GM21360 (cell line): ENCODE results near the gene SELENOM.
"Not testable (repeated sequence)": the region's sequence is repeated elsewhere in the genome, so short reads cannot be mapped to it uniquely, and the experiment has no call there.

ENCODE experiments used
- ATAC-seq: cut with Tn5 transposase; IDR thresholded peaks from one replicate; pipeline ENCODE4 v1.9.1; 2021; ENCODE audit warnings: mild to moderate bottlenecking, moderate library complexity; ENCODE audit not compliant: unreplicated experiment

The SELENOM gene

DNA sequence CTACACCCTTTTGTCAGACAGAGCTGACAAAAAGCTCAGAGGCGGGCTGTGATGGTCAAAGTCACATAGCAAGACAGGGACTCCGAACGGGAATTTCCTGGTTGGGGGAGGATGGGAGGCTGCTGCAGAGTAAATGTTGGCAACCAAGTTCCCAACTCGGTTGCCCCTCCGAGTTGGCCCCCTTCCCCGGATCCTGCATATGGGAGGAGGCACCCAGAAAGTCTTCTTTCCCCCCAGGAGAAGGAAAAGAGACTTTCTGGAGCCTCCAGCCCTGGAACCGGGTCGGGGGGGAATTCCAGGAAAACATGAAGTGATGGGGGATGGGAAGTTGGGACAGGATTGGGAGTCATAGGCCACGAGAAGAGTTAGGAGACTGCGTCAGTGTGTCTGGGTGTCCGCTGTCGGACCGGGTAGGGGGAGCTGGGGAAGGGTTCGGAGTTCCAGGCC lies 614 bp downstream of the SELENOM start:
- no peak for ATAC-seq

DNA sequence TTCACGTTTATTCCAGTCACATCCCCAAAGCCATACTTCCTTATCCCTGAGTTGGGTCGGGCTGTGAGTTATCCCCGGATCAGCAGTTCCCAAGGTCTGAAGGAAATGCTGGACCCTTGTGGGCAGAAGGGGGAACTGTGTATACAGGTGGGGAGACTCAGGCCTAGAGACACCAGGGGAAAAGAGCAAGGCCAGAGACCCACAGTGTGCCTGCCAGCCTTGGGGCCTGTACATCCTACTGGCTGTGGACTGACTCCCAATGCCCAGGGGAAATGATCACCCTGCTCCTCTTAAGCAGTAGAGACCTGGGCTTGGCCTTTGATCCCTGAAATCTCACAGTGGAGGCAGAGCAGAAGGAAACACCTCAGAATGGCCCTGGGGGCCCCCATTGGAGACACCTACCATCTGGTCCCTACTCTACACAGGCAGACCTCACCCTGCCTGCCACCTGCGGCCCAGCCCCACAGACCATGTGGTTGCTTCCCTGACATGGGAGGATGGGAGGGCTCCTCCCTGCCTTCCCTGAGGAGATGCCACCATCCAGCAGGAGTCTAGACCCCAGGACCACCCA lies 1.3 kb downstream of the SELENOM start:
- ATAC-seq = no peak

DNA sequence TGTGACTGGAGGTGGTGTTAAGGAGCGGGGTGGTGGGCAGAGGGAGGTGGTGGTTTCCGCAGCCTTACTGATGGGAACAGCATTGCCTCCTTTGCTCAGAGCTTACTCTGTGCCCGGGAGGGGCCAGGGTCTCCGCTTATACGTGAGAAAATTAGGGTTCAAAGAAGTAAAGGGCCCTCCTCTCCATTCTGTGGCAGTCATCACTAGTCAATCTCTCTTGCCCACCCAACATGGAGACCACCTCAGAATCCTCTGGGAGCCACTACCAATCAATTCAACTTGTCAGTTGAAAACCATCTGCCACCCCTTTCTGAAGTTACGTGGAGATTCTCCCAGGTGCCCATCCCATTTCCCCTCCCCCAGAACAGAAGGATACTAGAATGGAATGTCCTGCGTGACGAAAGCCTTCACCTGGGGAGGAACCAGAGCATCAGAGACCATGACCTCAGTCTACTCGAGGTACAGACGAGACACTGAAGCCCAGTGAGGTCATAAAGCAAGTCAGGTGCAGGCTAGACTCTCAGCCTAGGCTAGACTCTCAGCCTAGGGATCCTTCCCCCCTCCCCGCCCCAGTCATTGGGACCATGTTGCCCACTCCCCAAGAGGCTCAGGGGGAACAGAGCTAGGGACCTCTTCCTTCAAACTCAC lies 2.0 kb downstream of the SELENOM start:
- ATAC-seq = no peak

DNA sequence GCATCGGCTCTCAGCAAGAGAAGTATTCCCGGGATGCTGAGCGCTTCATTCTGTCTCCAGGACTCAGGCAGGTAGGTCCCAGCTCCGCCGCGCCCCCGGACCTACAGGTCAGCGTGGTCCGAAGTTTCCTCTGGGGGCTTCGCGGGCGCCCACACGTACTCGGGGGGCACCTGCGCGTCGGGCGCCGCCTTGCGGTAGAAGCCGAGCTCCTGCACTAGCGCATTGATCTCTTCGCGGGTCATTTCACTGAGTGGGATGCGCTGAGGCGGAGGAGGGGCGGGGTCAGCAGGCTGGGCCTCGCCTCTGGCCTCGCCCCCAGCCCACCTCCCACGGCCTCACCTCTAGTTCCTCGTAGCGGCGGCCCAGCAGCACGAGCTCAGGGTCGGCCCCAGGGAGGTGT lies 2.5 kb downstream of the SELENOM start:
- ATAC-seq = no peak

DNA sequence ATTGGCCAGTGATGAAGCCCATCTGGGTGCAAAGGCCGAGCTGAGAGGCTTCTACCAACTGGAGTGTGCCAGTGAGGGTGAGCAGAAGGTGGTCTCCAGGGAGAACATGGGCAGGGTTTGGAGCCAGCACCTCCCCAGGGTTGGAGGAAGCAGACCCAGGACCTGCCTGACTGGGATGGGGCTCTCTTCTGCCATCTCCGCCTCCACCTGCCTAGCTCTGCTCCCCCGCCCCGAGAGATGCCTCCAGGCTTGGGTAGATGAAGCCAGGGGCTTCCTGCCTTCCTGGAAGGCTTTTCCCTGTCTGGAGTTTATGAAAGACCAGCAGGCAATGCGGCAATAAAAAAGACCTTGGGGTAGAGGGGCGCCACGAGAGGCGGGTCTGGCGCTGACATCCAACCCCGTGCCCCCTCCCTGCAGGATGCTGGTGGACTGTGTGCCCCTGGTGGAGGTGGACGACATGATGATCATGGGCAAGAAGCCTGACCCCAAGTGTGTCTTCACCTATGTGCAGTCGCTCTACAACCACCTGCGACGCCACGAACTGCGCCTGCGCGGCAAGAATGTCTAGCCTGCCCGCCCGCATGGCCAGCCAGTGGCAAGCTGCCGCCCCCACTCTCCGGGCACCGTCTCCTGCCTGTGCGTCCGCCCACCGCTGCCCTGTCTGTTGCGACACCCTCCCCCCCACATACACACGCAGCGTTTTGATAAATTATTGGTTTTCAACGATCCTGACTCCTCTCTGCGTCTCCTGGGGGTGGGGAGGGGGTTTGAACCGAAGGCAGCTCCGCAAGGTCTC lies 3.3 kb downstream of the SELENOM start:
- ATAC-seq = no peak

DNA sequence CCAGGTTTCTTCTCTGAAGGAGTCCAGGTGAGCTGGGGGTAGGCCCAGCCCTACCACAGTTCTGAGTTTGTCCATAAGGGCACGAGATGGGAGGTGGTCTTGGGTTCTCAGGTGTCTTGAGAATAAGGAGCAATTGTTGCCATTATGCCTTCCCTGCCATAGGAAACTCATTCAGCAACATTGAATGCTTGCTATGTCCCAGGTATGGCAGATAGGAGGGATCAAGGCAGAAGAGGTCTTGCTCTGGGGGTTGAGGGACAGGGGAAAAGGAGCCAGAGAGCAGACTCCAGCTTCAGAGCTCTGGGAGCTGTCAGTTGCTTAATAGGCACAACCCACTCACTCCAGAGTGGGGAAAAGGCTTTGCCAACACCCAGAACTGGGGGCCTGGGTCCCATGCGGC lies 4.3 kb downstream of the SELENOM start:
- ATAC-seq = no peak

DNA sequence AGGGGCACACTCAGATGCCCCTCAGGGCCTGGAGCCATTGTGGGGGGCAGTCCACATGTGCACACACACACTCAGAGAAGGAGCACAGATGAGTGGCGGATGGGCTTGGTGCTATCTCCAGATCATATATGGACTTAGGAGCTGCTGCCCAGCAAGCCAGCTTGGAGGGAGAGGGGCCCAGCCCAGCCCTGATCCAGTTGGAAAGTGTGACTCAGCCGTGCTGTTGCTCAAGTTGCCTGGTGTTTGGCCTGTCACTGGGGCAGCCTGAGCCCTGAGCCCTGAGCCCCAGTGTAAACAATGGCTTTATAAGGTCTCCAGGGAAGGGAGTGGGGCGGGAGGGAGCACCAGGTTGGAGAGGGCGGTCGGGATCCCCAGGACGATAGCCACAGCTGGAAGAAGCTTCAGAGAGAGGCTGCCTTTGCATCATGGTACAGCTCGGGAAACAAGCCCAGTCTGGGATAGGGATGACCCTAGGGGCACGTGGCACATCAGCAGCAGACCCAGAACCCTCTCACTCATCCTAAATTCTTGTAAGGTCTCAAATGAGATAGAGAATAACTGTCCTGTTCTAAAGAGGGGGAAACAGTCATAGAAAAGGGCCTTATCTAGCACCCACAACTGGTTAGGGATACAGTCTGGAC lies 4.8 kb downstream of the SELENOM start:
- no peak for ATAC-seq

DNA sequence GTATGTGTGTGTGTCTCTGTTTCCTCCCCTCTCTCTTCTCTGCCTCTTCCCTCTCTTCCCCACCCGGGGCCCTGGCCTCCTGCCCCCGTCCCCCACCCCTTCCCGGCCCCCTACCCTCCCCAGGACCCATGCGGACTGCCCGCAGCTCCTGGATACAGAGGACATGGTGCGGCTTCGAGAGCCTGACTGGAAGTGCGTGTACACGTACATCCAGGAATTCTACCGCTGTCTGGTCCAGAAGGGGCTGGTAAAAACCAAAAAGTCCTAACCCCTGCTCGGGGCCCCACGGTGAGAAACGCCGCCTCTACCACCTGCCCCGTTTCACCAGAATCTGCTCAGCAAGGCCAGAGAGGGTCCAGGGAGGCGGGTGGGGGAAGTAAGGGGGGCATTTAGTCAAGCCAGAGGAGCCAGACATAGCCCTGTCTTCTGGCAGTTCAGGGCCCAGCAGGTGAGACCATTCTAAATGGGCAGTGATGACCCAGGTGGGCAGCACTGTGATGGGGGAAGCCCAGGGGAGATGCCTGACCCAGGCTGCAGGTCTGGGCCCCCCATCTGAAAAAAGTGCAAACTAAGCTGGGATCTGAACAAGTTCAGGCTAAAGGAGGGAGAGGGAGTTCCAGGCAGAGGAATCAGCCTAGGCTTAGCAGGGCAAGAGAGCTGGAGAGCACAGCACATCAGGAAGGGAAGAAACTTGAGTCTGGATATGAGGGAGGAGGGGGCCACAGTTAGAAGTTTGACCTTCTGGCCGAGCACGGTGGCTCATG lies 6.4 kb downstream of the SELENOM start:
- no peak for ATAC-seq

DNA sequence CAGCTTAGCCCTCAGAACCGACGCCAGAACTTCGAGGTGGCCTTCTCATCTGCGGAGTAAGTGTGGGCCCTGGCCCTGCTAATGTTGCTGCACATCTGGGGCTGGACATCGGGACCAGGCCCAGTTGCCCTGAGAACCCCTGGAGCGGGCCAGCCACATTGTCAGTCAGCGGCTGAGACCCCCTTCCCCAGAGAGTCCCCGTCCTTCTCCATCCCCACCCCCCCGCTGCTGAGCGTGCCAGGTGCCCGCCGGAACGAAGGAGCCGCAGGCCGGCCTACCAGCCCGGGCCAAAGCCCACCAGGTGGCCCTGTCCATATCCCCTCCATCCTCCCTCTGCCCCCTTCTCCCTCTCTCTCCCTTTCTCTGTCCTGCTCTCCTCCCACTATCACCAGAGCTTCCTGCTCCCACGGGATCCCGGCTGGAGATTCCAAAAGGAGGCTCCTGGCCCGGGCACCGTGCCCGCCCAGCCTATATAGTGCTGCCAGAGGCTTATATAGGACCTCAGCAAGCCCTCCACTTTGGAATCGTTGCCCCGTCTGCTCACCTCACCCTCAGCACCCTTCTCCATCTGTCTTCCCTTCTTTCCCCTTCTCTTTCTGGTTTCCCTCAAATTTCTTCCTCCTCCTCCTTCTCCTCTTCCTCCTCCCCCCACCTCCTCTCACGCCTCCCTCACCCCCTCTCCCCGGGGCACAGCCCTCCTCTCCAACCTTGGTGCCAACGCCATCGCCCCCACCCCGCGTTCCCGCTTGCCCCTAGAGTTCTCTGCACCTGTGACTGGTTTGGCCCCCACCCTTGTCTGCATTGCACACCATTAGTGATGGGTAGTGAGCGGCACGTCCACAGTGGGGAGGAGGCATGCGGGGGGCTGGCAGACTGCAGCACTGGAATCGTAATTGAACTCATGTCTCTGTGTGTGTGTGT lies 7.3 kb downstream of the SELENOM start:
- no peak for ATAC-seq

DNA sequence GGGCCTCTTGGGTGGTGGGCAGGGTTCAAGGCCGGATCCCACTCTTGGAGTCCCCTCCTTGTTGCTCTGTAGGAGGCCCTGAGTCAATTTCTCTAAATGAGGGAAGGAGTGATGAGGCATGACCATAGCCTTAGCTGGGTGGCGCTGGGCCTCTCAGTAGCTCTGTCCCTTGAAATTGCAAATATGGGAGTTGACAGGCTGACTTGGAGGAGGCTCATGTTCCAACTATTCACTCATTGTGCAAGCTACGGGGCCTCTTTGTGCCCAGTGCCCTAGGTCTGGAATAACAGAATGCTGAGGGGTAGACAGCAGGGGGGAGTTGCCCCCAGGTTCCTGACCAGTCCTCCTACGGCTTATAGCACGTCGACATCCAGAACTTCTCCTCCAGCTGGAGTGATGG lies 8.0 kb downstream of the SELENOM start:
- ATAC-seq = no peak

DNA sequence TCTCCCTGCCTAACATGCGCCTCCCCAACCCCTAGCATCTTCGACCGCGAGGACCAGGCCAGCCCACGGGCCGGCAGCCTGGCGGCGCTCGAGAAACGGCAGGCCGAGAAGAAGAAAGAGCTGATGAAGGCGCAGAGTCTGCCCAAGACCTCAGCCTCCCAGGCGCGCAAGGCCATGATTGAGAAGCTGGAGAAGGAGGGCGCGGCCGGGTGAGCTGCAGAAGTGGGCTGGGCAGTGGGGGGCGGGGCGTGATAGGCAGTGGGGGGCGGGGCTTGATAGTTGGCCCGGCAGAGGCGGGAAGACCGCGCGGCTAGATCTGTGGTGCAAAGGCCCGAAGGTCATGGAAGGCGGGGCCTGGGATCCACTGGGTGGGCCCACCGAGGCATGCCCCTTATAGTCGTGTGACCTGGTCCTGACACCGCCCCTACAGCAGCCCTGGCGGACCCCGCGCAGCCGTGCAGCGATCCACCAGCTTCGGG lies 8.7 kb downstream of the SELENOM start:
- ATAC-seq = no peak

DNA sequence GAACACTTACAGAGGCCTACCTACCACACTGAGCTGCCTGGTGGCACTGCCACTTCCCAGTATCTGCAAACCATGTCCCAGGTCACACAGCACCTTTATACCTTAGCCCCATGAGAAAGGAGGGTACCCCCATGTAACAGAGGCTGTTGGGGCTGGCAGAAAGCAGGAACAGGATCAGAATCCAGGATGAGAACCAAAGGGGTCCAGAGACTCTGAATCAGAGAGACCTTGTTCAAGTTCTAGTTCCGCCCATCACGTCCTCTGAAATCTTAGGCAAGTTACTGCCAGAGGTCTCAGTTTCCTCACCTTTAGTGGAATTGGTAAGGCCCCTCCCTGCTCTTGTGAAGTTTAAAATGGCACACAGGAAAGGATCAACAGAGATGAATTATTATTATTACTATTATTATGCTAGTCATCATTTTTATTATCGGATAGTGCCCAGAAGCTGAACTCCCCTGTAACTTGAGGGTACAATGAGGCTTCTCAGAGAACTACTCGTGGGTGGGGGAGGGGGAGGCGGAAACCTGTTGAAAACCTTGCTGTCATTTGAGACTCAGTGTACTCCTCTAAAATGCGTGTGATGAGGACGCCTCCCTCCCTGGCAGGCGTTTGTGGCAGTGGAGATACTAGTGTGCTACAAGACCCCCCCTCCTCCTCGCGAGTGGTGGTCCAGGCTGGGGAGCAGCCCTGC lies 9.3 kb downstream of the SELENOM start:
- ATAC-seq = no peak

DNA sequence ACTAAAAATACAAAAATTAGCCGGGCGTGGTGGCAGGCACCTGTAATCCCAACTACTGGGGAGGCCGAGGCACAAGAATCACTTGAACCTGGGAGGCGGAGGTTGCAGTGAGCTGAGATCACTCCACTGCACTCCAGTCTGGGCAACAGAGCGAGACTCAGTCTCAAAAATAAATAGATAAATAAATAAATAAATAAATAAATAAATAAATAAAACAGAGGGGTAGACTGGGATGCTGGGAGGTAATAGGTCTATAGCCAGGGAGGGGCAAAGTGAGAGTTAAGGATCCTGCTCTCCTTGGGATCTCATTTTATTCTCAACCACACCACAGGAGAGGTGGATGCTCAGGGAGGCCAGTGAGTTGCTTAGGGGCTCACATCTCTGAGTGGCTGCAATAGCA lies 9.8 kb downstream of the SELENOM start:
- not testable (repeated sequence) for ATAC-seq

DNA sequence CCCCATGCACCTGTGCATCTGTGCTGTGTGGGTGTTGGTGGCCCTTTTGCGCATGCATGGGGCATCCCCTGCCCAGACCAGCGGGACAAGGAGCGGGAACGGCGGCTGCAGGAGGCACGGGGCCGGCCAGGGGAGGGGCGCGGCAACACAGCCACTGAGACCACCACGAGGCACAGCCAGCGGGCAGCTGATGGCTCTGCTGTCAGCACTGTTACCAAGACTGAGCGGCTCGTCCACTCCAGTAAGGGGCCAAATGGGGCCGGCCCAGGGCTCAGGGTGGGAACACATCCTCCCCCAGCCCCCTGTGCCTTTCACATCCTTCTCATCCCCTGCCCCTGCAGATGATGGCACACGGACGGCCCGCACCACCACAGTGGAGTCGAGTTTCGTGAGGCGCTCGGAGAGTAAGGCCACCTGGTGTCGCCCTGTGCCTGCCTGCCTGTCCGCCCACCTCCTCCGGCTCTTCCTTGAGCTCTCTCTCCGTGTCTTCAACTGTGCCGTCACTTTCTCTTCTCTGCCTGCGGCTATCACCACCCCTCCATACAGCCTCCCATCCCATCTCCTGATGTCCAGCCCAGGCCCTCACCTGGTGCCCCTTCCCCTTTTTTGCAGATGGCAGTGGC lies 10.6 kb downstream of the SELENOM start:
- no peak for ATAC-seq

DNA sequence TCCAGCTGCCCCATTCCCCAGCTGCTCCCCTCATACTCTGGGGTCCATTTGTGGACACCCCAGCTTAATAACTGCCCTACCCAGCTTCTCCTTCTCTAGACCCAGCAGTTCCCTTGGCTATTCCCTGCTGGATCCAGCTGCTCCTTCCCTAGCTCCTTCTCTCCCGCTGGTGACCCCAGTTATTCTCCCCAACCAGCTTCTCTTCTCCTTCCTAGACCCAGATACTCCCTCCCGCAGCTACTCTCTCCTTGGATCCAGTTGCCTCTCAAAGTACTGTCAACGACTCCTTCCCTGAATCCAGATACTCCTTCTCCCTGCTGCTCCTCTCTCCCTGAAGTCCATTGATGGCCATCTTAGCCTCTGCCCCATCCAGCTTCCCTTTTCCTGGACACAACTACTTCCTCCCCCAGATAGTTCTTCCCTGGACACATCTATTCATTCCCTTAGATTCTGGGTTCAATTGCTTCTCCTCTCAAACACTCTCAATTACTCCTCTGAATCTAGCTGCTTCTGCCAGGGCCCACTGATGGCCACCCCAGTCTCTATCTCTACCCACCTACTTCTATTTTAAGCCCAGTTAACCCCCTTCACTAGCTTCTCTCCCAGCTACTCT lies 11.6 kb downstream of the SELENOM start:
- ATAC-seq = no peak

DNA sequence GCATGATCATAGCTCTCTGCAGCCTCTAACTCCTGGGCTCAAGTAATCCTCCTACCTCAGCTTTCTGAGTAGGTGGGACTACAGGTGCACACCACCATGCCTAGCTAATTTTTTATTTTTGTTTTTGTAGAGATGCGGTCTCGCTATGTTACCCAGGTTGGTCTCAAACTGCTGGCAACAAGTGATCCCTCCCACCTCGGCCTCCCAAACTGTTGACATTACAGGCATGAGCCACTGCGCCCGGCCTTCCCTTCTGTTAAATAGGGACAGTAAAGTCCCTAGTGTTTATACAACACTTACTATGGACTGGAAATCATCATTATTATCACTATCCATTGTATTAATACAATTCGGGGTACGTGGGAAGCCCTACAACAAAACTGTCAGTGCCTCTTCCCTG lies 12.6 kb downstream of the SELENOM start:
- ATAC-seq = no peak

DNA sequence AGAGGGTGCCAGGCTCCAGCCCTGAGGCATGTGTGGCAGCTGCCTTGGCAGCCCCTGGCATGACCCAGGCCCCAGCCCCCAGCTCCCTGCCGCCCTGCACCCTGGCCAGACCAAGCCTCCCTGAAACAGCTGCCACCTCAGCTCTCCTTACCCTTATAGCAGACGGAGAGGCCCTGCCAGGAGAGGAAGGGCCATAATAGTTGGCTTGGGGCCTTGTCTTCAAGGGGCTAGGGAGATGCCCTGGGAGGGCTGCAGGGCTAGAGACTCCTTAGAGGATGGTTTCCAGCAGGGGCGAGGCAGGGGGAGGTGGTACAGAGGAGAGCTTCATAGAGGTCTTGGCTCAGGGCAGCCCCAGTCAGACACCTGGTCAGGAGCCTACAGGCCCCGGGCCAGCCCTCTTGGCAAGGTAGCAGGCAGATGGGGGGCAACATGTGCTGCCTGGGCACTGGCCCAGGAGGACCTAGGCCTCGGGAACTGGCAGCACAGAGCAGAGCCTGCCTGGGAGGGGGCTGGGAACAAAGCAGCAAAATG lies 13.3 kb downstream of the SELENOM start:
- no peak for ATAC-seq
